GM06990 (cell line): ENCODE results near the gene NTM.

Experiments used
- DNase-seq: peaks from one replicate; pipeline ENCODE4 v3.0.0-alpha.2; 2011; ENCODE audit not compliant: insufficient read length; ENCODE audit errors: extremely low read depth
- H3K27me3 ChIP-seq: replicated peaks from 2 replicates; pipeline ENCODE4 v1.6.0; 2011; ENCODE audit warnings: low read length; ENCODE audit not compliant: control insufficient read depth, insufficient read depth
- H3K36me3 ChIP-seq: 2 replicates; pipeline ENCODE4 v1.5.1; 2011; ENCODE audit warnings: low read length; ENCODE audit not compliant: control insufficient read depth, insufficient read depth
- H3K4me3 ChIP-seq: replicated peaks from 2 replicates; pipeline ENCODE4 v1.5.1; 2011; ENCODE audit warnings: low read depth, mild to moderate bottlenecking, control low read depth, low read length
- CTCF ChIP-seq: IDR thresholded peaks from 2 replicates; pipeline ENCODE4 v1.5.1; 2011; ENCODE audit warnings: low read length, control low read depth, mild to moderate bottlenecking, inconsistent platforms; ENCODE audit not compliant: insufficient read depth, poor library complexity, severe bottlenecking

Gene NTM

DNA sequence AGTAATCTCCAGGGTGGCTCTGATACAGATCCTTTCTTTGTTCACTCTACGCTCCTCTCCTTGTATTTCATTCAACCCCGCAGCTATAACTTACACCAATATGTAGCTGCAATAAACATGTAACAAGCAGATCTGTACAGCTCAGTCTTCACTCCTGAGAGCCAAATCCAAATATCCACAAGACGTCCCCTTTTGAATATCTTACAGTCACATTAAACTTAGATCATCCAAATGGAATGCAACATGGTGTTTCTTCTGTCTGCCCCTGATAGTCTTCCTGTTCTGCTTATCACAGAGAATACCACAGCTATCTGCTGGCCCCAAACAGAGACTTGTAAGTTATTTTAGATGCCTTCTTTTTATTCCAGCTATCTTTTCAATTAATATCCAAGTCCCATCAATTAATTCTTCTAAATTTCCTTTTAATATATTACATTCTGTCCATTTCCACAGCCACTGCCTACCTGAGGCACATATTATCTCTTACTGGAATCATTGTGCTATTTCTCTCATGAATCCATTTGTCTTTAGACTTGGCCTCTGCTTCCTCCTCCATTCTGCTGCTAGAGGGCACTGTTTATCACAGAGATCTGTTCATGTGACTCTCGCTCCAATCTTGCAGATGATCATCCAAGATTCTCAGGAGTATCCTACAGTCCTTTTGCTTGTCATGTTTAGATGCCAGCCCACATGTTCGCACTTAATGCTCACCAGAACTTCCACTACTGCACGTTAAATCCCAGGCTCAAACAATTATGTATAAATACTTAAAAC is 908.6 kb downstream of the NTM start:
- peak; percentile 71 for TF ChIP-seq CTCF
- no peaks in the 10 kb centered on the region; the same call in 1 of the 2 replicates for H3K27me3 ChIP-seq
- no peak for DNase-seq
- H3K4me3 ChIP-seq, result no peak overlapping the region
- no peaks in the 10 kb centered on the region for H3K36me3 ChIP-seq

GRCh38 chr11:132284048-132284447 is 913.6 kb downstream of the NTM start:
- Histone ChIP-seq H3K27me3 (no peaks in the 10 kb centered on the region), H3K4me3 (no peak overlapping the region), H3K36me3 (no peaks in the 10 kb centered on the region)
- DNase-seq, result no peak
- no peak for TF ChIP-seq CTCF

GRCh38 chr11:132284611-132285010 is 914.2 kb downstream of the NTM start:
- DNase-seq, result no peak
- no peaks in the 10 kb centered on the region for H3K36me3 ChIP-seq
- no peak for TF ChIP-seq CTCF

GRCh38 chr11:132285631-132286030 is 915.2 kb downstream of the NTM start:
- H3K4me3 ChIP-seq, result no peak overlapping the region
- no peaks in the 10 kb centered on the region for H3K27me3 ChIP-seq
- DNase-seq, result no peak
- TF ChIP-seq CTCF, result no peak
- no peaks in the 10 kb centered on the region for H3K36me3 ChIP-seq

More at GRCh38 chr11:132284611-132285010, 914.2 kb downstream of the NTM start:
- H3K27me3 ChIP-seq, result no peaks in the 10 kb centered on the region
- no peak overlapping the region for H3K4me3 ChIP-seq

GRCh38 chr11:132286106-132286505 is 915.7 kb downstream of the NTM start:
- Histone ChIP-seq H3K4me3 (no peak overlapping the region), H3K36me3 (no peaks in the 10 kb centered on the region), H3K27me3 (no peaks in the 10 kb centered on the region)
- no peak for DNase-seq
- TF ChIP-seq CTCF, result no peak

- no peak overlapping the region for H3K4me3 ChIP-seq
- DNase-seq, result no peak
- no peaks in the 10 kb centered on the region for H3K36me3 ChIP-seq
- TF ChIP-seq CTCF, result no peak
- no peaks in the 10 kb centered on the region; the same call in 1 of the 2 replicates for H3K27me3 ChIP-seq
Observed at GRCh38 chr11:132288036-132288435, 917.6 kb downstream of the NTM start.
